Suppressor macrophage treated with lipopolysaccharide for 4 hours (primary cell): ENCODE data around the gene PPP2R5A.

ENCODE experiments used
- DNase-seq: peaks from one replicate; pipeline ENCODE4 v3.0.0-alpha.2; 2020

PPP2R5A gene

GRCh38 chr1:212284744-212285684 is at the start of gene PPP2R5A:
TSS of gene PPP2R5A (plus strand) at chr1:212285410. CDS start at chr1:212286111, 701 bp downstream.
- DNase-seq = peak; percentile 100

- DNase-seq = peak; percentile 62
Observed at GRCh38 chr1:212235857-212236256, 49.4 kb upstream of the PPP2R5A start.

- no peak for DNase-seq
Observed at GRCh38 chr1:212236664-212237220, 48.5 kb upstream of the PPP2R5A start.

- no peak for DNase-seq
Observed at GRCh38 chr1:212237651-212238050, 47.6 kb upstream of the PPP2R5A start.

- no peak for DNase-seq
Observed at GRCh38 chr1:212238552-212238951, 46.7 kb upstream of the PPP2R5A start.

- DNase-seq = no peak
Observed at GRCh38 chr1:212241501-212241900, 43.7 kb upstream of the PPP2R5A start.

- no peak for DNase-seq
Observed at GRCh38 chr1:212241957-212242287, 43.3 kb upstream of the PPP2R5A start.

- DNase-seq = no peak
Observed at GRCh38 chr1:212242288-212242984, 42.8 kb upstream of the PPP2R5A start.

GRCh38 chr1:212242985-212243308 is 42.3 kb upstream of the PPP2R5A start:
- no peak for DNase-seq

GRCh38 chr1:212244441-212244840 is 40.8 kb upstream of the PPP2R5A start:
- no peak for DNase-seq

- no peak for DNase-seq
Observed at GRCh38 chr1:212247179-212247721, 38.0 kb upstream of the PPP2R5A start.

GRCh38 chr1:212247988-212248387 is 37.2 kb upstream of the PPP2R5A start:
- no peak for DNase-seq

- DNase-seq = no peak
Observed at GRCh38 chr1:212254853-212255363, 30.3 kb upstream of the PPP2R5A start.

GRCh38 chr1:212255705-212256307 is 29.4 kb upstream of the PPP2R5A start:
- peak; percentile 67 for DNase-seq

- peak; percentile 28 for DNase-seq
Observed at GRCh38 chr1:212256369-212256768, 28.8 kb upstream of the PPP2R5A start.

GRCh38 chr1:212257157-212257556 is 28.1 kb upstream of the PPP2R5A start:
- no peak for DNase-seq

GRCh38 chr1:212259693-212260480 is 25.3 kb upstream of the PPP2R5A start:
- no peak for DNase-seq

- DNase-seq = peak; percentile 19
Observed at GRCh38 chr1:212260557-212261355, 24.5 kb upstream of the PPP2R5A start.

- DNase-seq = no peak
Observed at GRCh38 chr1:212261361-212261929, 23.8 kb upstream of the PPP2R5A start.

- no peak for DNase-seq
Observed at GRCh38 chr1:212267017-212267416, 18.2 kb upstream of the PPP2R5A start.

- DNase-seq = no peak
Observed at GRCh38 chr1:212267460-212267859, 17.8 kb upstream of the PPP2R5A start.
